Measurements from ENCODE around the gene TPST2.

The TPST2 gene

DNA sequence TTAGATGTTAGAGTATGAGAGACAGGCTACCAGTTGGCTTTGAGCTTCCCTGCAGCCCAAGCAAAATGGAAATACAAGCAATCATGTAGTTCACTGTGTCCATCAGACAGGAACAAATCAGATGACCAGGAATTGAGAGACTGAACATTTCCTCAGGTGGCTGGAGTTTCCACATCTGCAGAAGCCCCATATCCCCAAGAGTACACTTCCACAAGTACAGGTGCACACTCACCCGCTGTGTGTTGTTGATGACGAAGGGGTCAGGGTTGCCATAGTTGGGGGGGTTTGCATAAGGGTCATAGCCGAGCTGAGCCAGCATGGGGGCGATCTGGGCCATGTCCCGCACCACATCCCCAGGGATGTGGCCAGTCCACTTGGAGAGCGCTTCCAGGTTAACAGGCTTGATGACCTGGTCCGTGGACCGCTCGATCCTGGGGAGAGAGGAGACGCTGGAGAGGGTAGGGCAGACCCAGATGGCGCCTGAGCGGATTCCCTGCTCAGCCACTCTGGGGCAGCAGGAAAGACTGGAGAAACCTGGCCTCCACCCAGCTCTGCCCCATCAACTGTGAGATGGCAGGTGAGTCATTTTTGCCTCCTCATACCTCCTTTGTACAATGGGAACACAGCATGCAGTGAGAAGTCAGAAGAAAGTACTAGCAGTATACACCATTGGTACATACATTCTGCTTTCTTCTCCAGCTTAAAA lies 53.7 kb downstream of the TPST2 start:
- H3K23ac ChIP-seq (ENCODE audit: low read length), result no peak overlapping the region
- H3K4me1 ChIP-seq (ENCODE audit: control insufficient read depth in 1 of 2, insufficient read depth in 2 of 2, low read length in 2 of 2), result peaks cover 3% of the 10 kb centered on the region in 2 experiments
- H3K9me3 ChIP-seq (ENCODE audit: insufficient read depth, low read depth, low read length), result peaks cover 2% of the 10 kb centered on the region
- peaks cover 25 to 31% of the 10 kb centered on the region in 2 experiments for H3K36me3 ChIP-seq (ENCODE audit: control insufficient read depth in 1 of 2, insufficient read depth in 2 of 2, low read length in 2 of 2)
- no peak for DNase-seq
- H2AFZ ChIP-seq (ENCODE audit: insufficient read depth, low read length, poor library complexity), result no peak overlapping the region
- H2BK12ac ChIP-seq (ENCODE audit: low read length), result no peak overlapping the region
- H3K79me2 ChIP-seq (ENCODE audit: control insufficient read depth, insufficient read depth, low read length, poor library complexity), result no peaks in the 10 kb centered on the region
- no peak overlapping the region for H3K14ac ChIP-seq (ENCODE audit: low read length)
- H4K12ac ChIP-seq (ENCODE audit: low read depth, low read length), result no peak overlapping the region
- H2BK120ac ChIP-seq (ENCODE audit: insufficient read depth, low read length, poor library complexity), result no peak overlapping the region
- no peak overlapping the region for H4K8ac ChIP-seq (ENCODE audit: low read depth, low read length)
- H3K79me1 ChIP-seq (ENCODE audit: low read length), result no peaks in the 10 kb centered on the region
- H3K9ac ChIP-seq (ENCODE audit: low read length), result no peak overlapping the region
- no peak overlapping the region for H2AK5ac ChIP-seq (ENCODE audit: low read length)
- no peak overlapping the region for H4K91ac ChIP-seq (ENCODE audit: low read depth, low read length)
- H3K4me2 ChIP-seq (ENCODE audit: low read length), result no peak overlapping the region
- no peaks in the 10 kb centered on the region for H3K27me3 ChIP-seq (ENCODE audit: insufficient read depth, low read length)
- H3K27ac ChIP-seq (ENCODE audit: low read depth, low read length), result no peak overlapping the region
- no peak overlapping the region for H2BK5ac ChIP-seq (ENCODE audit: low read depth, low read length, poor library complexity)
- no peak overlapping the region for H3K18ac ChIP-seq (ENCODE audit: low read length)
- H3K4me3 ChIP-seq (ENCODE audit: low read depth, low read length), result peak overlapping the region; percentile 51
- H3K4ac ChIP-seq (ENCODE audit: low read depth, low read length), result no peak overlapping the region
- no CpG with 5 or more reads among the region's 12 CpGs for WGBS (ENCODE audit: extremely low coverage, insufficient coverage, insufficient read length)

DNA sequence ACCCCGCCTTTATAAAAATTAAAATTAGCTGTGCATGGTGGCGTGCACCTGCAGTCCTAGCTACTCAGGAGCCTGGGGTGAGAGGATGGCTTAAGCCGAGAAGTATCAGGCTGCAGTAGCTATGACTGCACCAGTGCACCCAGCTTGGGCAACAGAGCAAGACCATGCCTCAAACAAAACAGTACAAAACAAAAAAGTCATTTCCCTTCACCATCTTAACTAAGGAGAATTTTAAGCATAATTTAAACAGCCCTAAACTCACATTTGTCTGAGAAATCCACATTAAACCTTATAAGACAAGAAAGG lies 54.4 kb downstream of the TPST2 start:
- no peak overlapping the region for H4K91ac ChIP-seq (ENCODE audit: low read depth, low read length)
- no peaks in the 10 kb centered on the region for H3K27me3 ChIP-seq (ENCODE audit: insufficient read depth, low read length)
- H2AK5ac ChIP-seq (ENCODE audit: low read length), result no peak overlapping the region
- H3K4ac ChIP-seq (ENCODE audit: low read depth, low read length), result no peak overlapping the region
- no peak overlapping the region for H3K23ac ChIP-seq (ENCODE audit: low read length)
- no peak overlapping the region for H4K12ac ChIP-seq (ENCODE audit: low read depth, low read length)
- no peaks in the 10 kb centered on the region for H3K79me1 ChIP-seq (ENCODE audit: low read length)
- no peak overlapping the region for H2BK5ac ChIP-seq (ENCODE audit: low read depth, low read length, poor library complexity)
- H3K9me3 ChIP-seq (ENCODE audit: insufficient read depth, low read depth, low read length), result no peaks in the 10 kb centered on the region
- no peak overlapping the region for H3K4me3 ChIP-seq (ENCODE audit: low read depth, low read length)
- H3K36me3 ChIP-seq (ENCODE audit: control insufficient read depth in 1 of 2, insufficient read depth in 2 of 2, low read length in 2 of 2), result peaks cover 19 to 26% of the 10 kb centered on the region in 2 experiments
- H3K4me2 ChIP-seq (ENCODE audit: low read length), result no peak overlapping the region
- no peaks in the 10 kb centered on the region for H3K79me2 ChIP-seq (ENCODE audit: control insufficient read depth, insufficient read depth, low read length, poor library complexity)
- peaks cover 3% of the 10 kb centered on the region in 2 experiments for H3K4me1 ChIP-seq (ENCODE audit: control insufficient read depth in 1 of 2, insufficient read depth in 2 of 2, low read length in 2 of 2)
- H2BK12ac ChIP-seq (ENCODE audit: low read length), result no peak overlapping the region
- no peak overlapping the region for H3K27ac ChIP-seq (ENCODE audit: low read depth, low read length)
- H2BK120ac ChIP-seq (ENCODE audit: insufficient read depth, low read length, poor library complexity), result no peak overlapping the region
- WGBS (ENCODE audit: extremely low coverage, insufficient coverage, insufficient read length), result no CpG with 5 or more reads among the region's 3 CpGs
- no peak overlapping the region for H3K14ac ChIP-seq (ENCODE audit: low read length)
- H3K18ac ChIP-seq (ENCODE audit: low read length), result no peak overlapping the region
- H2AFZ ChIP-seq (ENCODE audit: insufficient read depth, low read length, poor library complexity), result no peak overlapping the region
- no peak overlapping the region for H4K8ac ChIP-seq (ENCODE audit: low read depth, low read length)
- H3K9ac ChIP-seq (ENCODE audit: low read length), result no peak overlapping the region
- no peak for DNase-seq

DNA sequence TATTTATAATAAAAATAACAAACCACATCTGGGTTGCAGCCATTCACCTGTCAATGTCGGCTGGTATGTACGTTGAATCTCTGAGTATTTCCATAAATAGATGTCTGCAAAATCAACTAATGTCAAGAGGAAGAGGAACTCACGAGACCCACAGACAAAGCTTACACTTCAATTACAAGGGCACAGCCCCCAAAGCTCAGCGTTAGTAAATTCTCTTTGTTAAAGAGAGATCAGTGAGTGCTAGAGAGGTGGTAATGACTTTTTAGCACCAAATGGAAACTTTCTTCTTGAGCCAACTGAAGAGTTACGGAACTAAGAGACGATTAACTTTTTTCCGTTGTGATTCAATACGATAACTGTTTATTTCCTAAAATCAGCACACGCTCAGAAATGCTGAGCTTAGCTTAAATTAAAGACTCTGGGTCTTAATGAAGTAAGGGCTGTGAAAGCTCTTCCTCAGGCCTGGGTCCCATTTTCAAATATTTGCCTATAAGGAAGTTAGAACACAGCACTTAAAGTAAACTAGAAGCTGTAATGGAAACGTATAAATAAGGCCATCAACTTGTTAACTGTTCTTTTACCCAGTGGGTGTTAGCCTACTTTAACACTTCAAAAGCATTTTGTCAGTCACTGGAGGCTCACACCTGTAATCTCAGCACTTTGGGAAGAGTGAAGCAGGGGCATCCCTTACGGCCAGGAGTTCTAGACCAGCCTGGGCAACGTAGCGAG lies 54.9 kb downstream of the TPST2 start:
- H3K36me3 ChIP-seq (ENCODE audit: control insufficient read depth in 1 of 2, insufficient read depth in 2 of 2, low read length in 2 of 2), result peaks cover 14 to 23% of the 10 kb centered on the region in 2 experiments

DNA sequence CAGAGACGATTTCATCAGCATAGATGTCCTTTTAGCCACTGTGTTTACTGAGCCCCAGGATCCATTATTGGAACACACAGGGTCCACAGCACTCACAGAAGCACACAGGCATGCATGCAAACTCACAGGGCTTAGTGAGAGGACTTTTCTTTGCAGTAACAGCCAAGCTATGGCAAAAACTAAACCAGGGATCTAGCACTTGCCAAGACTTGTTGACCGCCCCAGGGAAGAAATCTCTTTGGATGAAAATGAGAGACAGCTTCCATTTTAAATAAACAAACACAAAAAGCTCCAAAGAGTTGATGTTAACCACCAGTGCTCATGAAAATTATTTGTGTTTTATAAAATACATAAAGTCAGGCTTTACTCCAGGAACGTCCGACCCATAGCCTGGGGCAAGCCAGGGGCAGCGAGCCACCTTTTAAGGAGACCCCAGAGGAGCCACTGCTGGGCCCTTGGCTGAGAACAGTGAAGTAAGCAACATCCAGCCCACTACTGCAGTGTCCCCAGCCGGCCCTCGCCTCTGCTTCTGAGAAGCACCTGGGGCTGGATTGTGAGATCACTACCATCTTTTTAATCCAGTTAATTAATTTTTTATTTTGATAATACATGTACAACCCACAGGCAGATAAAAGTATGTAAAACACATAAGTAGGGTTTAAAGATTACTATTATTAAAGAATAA lies 55.6 kb downstream of the TPST2 start:
- no peak overlapping the region for H3K27ac ChIP-seq (ENCODE audit: low read depth, low read length)
- no peaks in the 10 kb centered on the region for H3K9me3 ChIP-seq (ENCODE audit: insufficient read depth, low read depth, low read length)
- H3K4me3 ChIP-seq (ENCODE audit: low read depth, low read length), result no peak overlapping the region
- H2BK5ac ChIP-seq (ENCODE audit: low read depth, low read length, poor library complexity), result no peak overlapping the region
- no peak overlapping the region for H4K8ac ChIP-seq (ENCODE audit: low read depth, low read length)
- H2BK120ac ChIP-seq (ENCODE audit: insufficient read depth, low read length, poor library complexity), result no peak overlapping the region
- H3K14ac ChIP-seq (ENCODE audit: low read length), result no peak overlapping the region
- peaks cover 16 to 25% of the 10 kb centered on the region in 2 experiments for H3K36me3 ChIP-seq (ENCODE audit: control insufficient read depth in 1 of 2, insufficient read depth in 2 of 2, low read length in 2 of 2)
- H2BK12ac ChIP-seq (ENCODE audit: low read length), result peak overlapping the region; percentile 5
- no peak overlapping the region for H3K18ac ChIP-seq (ENCODE audit: low read length)
- no CpG with 5 or more reads among the region's 7 CpGs for WGBS (ENCODE audit: extremely low coverage, insufficient coverage, insufficient read length)
- no peak for DNase-seq
- H2AFZ ChIP-seq (ENCODE audit: insufficient read depth, low read length, poor library complexity), result no peak overlapping the region
- no peaks in the 10 kb centered on the region for H3K79me2 ChIP-seq (ENCODE audit: control insufficient read depth, insufficient read depth, low read length, poor library complexity)
- no peak overlapping the region for H3K23ac ChIP-seq (ENCODE audit: low read length)
- H3K4me1 ChIP-seq (ENCODE audit: control insufficient read depth in 1 of 2, insufficient read depth in 2 of 2, low read length in 2 of 2), result peaks cover 3% of the 10 kb centered on the region in 2 experiments
- no peak overlapping the region for H3K9ac ChIP-seq (ENCODE audit: low read length)
- H4K91ac ChIP-seq (ENCODE audit: low read depth, low read length), result no peak overlapping the region
- H3K4ac ChIP-seq (ENCODE audit: low read depth, low read length), result no peak overlapping the region
- H2AK5ac ChIP-seq (ENCODE audit: low read length), result no peak overlapping the region
- H3K27me3 ChIP-seq (ENCODE audit: insufficient read depth, low read length), result no peaks in the 10 kb centered on the region
- H3K4me2 ChIP-seq (ENCODE audit: low read length), result no peak overlapping the region
- H3K79me1 ChIP-seq (ENCODE audit: low read length), result no peaks in the 10 kb centered on the region
- no peak overlapping the region for H4K12ac ChIP-seq (ENCODE audit: low read depth, low read length)

More for the DNA sequence above, 54.9 kb downstream of the TPST2 start:
- Histone ChIP-seq H3K27me3 (ENCODE audit: insufficient read depth, low read length) (no peaks in the 10 kb centered on the region), H2BK5ac (ENCODE audit: low read depth, low read length, poor library complexity) (no peak overlapping the region), H3K4me1 (ENCODE audit: control insufficient read depth in 1 of 2, insufficient read depth in 2 of 2, low read length in 2 of 2) (peaks cover 3% of the 10 kb centered on the region in 2 experiments), H4K12ac (ENCODE audit: low read depth, low read length) (no peak overlapping the region), H3K18ac (ENCODE audit: low read length) (no peak overlapping the region), H3K9ac (ENCODE audit: low read length) (no peak overlapping the region), H3K14ac (ENCODE audit: low read length) (no peak overlapping the region), H3K27ac (ENCODE audit: low read depth, low read length) (no peak overlapping the region), H2AFZ (ENCODE audit: insufficient read depth, low read length, poor library complexity) (no peak overlapping the region), H4K8ac (ENCODE audit: low read depth, low read length) (no peak overlapping the region), H3K79me2 (ENCODE audit: control insufficient read depth, insufficient read depth, low read length, poor library complexity) (no peaks in the 10 kb centered on the region), H4K91ac (ENCODE audit: low read depth, low read length) (no peak overlapping the region), H3K23ac (ENCODE audit: low read length) (no peak overlapping the region), H2BK12ac (ENCODE audit: low read length) (no peak overlapping the region), H3K4me2 (ENCODE audit: low read length) (no peak overlapping the region), H2AK5ac (ENCODE audit: low read length) (no peak overlapping the region), H3K4ac (ENCODE audit: low read depth, low read length) (no peak overlapping the region), H2BK120ac (ENCODE audit: insufficient read depth, low read length, poor library complexity) (no peak overlapping the region), H3K4me3 (ENCODE audit: low read depth, low read length) (no peak overlapping the region), H3K9me3 (ENCODE audit: insufficient read depth, low read depth, low read length) (no peaks in the 10 kb centered on the region), H3K79me1 (ENCODE audit: low read length) (no peaks in the 10 kb centered on the region)
- WGBS (ENCODE audit: extremely low coverage, insufficient coverage, insufficient read length), result no CpG with 5 or more reads among the region's 13 CpGs
- no peak for DNase-seq

Data from trophoblast cell (in vitro differentiated cells and primary cell).